Caco-2 (cell line): ENCODE measurements around the gene HOXC10. TPM values are rescaled to one million over a fixed set of nuclear protein-coding genes. Genes with fewer than 3 reads are reported as not detected.

Experiments
- BruUV-seq: library from RNA; stranded (reverse); fragments of 400-500 nt; replicated peaks from 2 replicates; lab custom pipeline; 2021; lab: Mats Ljungman, UMichigan
- CTCF ChIA-PET: fragments of 300-600 bp; sonication (Branson Sonifier 250); formaldehyde crosslinking; loops from one replicate; lab custom pipeline; 2022; ENCODE audit warnings: antibody characterized with exemption; lab: Charles Lee
- POLR2A ChIA-PET: fragments of 300-600 bp; sonication (Branson Sonifier 250); formaldehyde crosslinking; loops from one replicate; lab custom pipeline; 2022; ENCODE audit warnings: antibody characterized with exemption; lab: Charles Lee
- DNase-seq, 2 experiments: peaks; one replicate each; pipeline versions ENCODE4 v3.0.0 to v3.0.0-alpha.2; 2020 to 2022
- H3K27me3 ChIP-seq: replicated peaks from 2 replicates; pipeline ENCODE4 v1.6.0; 2011; ENCODE audit warnings: low read length; ENCODE audit not compliant: control insufficient read depth, insufficient read depth
- H3K36me3 ChIP-seq: 2 replicates; pipeline ENCODE4 v1.5.1; 2011; ENCODE audit warnings: low read length; ENCODE audit not compliant: control insufficient read depth, insufficient read depth
- H3K4me1 ChIP-seq: fragments of 250-450 bp; sonication (Bioruptor Pico); 2 replicates; pipeline ENCODE4 v1.5.1; 2020; ENCODE audit warnings: mild to moderate bottlenecking
- H3K4me3 ChIP-seq: 2 replicates; pipeline ENCODE4 v1.5.1; 2011; ENCODE audit warnings: low read depth, mild to moderate bottlenecking, control low read depth, low read length
- H3K9me3 ChIP-seq: fragments of 250-450 bp; sonication (Bioruptor Pico); 2 replicates; pipeline ENCODE4 v1.5.1; 2020; ENCODE audit warnings: mild to moderate bottlenecking, moderate library complexity
- H3K27ac Mint-ChIP-seq: one replicate; pipeline ENCODE4 v1.8.0; 2022; ENCODE audit warnings: mixed read lengths; ENCODE audit not compliant: unreplicated experiment
- H3K27me3 Mint-ChIP-seq: one replicate; pipeline ENCODE4 v1.8.0; 2022; ENCODE audit warnings: mixed read lengths; ENCODE audit not compliant: insufficient read depth, unreplicated experiment
- H3K36me3 Mint-ChIP-seq: one replicate; pipeline ENCODE4 v1.8.0; 2022; ENCODE audit warnings: mild to moderate bottlenecking, mixed read lengths; ENCODE audit not compliant: insufficient read depth, unreplicated experiment
- H3K4me1 Mint-ChIP-seq: one replicate; pipeline ENCODE4 v1.8.0; 2022; ENCODE audit warnings: low read depth, mixed read lengths; ENCODE audit not compliant: unreplicated experiment
- H3K4me3 Mint-ChIP-seq: one replicate; pipeline ENCODE4 v1.8.0; 2022; ENCODE audit warnings: mild to moderate bottlenecking, moderate library complexity, mixed read lengths; ENCODE audit not compliant: unreplicated experiment
- H3K9me3 Mint-ChIP-seq: one replicate; pipeline ENCODE4 v1.8.0; 2022; ENCODE audit warnings: mixed read lengths; ENCODE audit not compliant: unreplicated experiment
- CTCF ChIP-seq, 2 experiments: fragments of 200-600 bp in 1 of 2; IDR thresholded peaks; 1 replicate in 1 of 2; 2 replicates in 1 of 2; pipeline versions ENCODE4 v1.5.1 to v1.8.0; 2011 to 2022; ENCODE audit warnings: antibody characterized with exemption in 1 of 2, control low read depth in 1 of 2, inconsistent platforms in 1 of 2, low read depth in 1 of 2, low read length in 1 of 2, mild to moderate bottlenecking in 1 of 2, moderate library complexity in 1 of 2; ENCODE audit not compliant: insufficient read depth in 1 of 2, severe bottlenecking in 1 of 2, unreplicated experiment in 1 of 2
- intact Hi-C: fragments of 100-400 bp; cut with micrococcal nuclease; formaldehyde crosslinking; loops from one replicate; pipeline ENCODE4 v1.10.0; 2022; ENCODE audit not compliant: unreplicated experiment
- total RNA-seq: library from RNA; stranded (reverse); gene quantifications from 2 replicates; pipeline ENCODE4 v1.2.3, GENCODE V29; 2022

Gene HOXC10
- total RNA-seq, 1 experiment from 2014 or later = 4.0 TPM

- peaks cover 48% of the 10 kb centered on the region for H3K4me1 ChIP-seq
- no peaks in the 10 kb centered on the region for H3K9me3 Mint-ChIP-seq
- DNase-seq = no peak
- H3K27me3 Mint-ChIP-seq = no peaks in the 10 kb centered on the region
- H3K36me3 ChIP-seq = no peaks in the 10 kb centered on the region
- no peaks in the 10 kb centered on the region for H3K9me3 ChIP-seq
- no peak overlapping the region for H3K27ac Mint-ChIP-seq
- ChIA-PET CTCF (interaction anchor here (0.8 to 5.3 kb wide), 12 partner anchors 9 to 283 kb away, joined by 3 to 84 read pairs (median 6); partner anchors contain the start of genes HOXC6 and SMUG1), POLR2A (interaction anchor here (1.0 to 2.1 kb wide), 3 partner anchors 9 to 184 kb away, joined by 10 to 25 read pairs (median 22); no protein-coding TSS in a partner anchor)
- no peak overlapping the region for H3K4me3 ChIP-seq
- H3K4me3 Mint-ChIP-seq = peak overlapping the region; percentile 87
- no peak for TF ChIP-seq CTCF (IDR thresholded peaks at IDR 0.05; ENCODE audit: insufficient read depth in 1 of 2, low read depth in 1 of 2, low read length in 1 of 2, severe bottlenecking in 1 of 2, unreplicated experiment in 1 of 2)
- H3K27me3 ChIP-seq = no peaks in the 10 kb centered on the region
- peaks cover 6% of the 10 kb centered on the region for H3K36me3 Mint-ChIP-seq
- intact Hi-C loops = no loop called here
- peaks cover 21% of the 10 kb centered on the region for H3K4me1 Mint-ChIP-seq
- no TSS peak for BruUV-seq
These were observed 22.8 kb downstream of the HOXC10 start for GRCh38 chr12:54007538-54008259.

GRCh38 chr12:54008260-54008552 is 23.3 kb downstream of the HOXC10 start:
- Histone ChIP-seq H3K4me3 (no peak overlapping the region), H3K36me3 (no peaks in the 10 kb centered on the region; the same call in 1 of the 2 replicates), H3K4me1 (peaks cover 53% of the 10 kb centered on the region), H3K9me3 (no peaks in the 10 kb centered on the region), H3K27me3 (no peaks in the 10 kb centered on the region)
- ChIA-PET POLR2A (interaction anchor here (1.0 to 1.8 kb wide), 2 partner anchors 9 to 272 kb away, joined by 3 to 22 read pairs; partner anchors contain the start of genes CBX5 and HNRNPA1), CTCF (interaction anchor here (1.0 to 5.3 kb wide), 10 partner anchors 8 to 283 kb away, joined by 3 to 84 read pairs (median 8); partner anchors contain the start of genes HOXC6 and HOXC9)
- peak overlapping the region; percentile 60 for H3K4me3 Mint-ChIP-seq
- no peaks in the 10 kb centered on the region for H3K27me3 Mint-ChIP-seq
- DNase-seq = no peak
- TF ChIP-seq CTCF (IDR thresholded peaks at IDR 0.05; ENCODE audit: insufficient read depth in 1 of 2, low read depth in 1 of 2, low read length in 1 of 2, severe bottlenecking in 1 of 2, unreplicated experiment in 1 of 2) = no peak
- no peak overlapping the region for H3K27ac Mint-ChIP-seq
- H3K4me1 Mint-ChIP-seq = peaks cover 26% of the 10 kb centered on the region
- intact Hi-C loops = no loop called here
- no TSS peak for BruUV-seq
- H3K9me3 Mint-ChIP-seq = no peaks in the 10 kb centered on the region
- peaks cover 6% of the 10 kb centered on the region for H3K36me3 Mint-ChIP-seq

- Mint-ChIP-seq H3K4me3 (peak overlapping the region; percentile 60), H3K36me3 (peaks cover 6% of the 10 kb centered on the region), H3K27ac (peak overlapping the region; percentile 81), H3K4me1 (peaks cover 30% of the 10 kb centered on the region), H3K27me3 (no peaks in the 10 kb centered on the region), H3K9me3 (no peaks in the 10 kb centered on the region)
- CTCF ChIA-PET = interaction anchor here (0.6 to 5.3 kb wide), 27 partner anchors 8 to 277 kb away, joined by 3 to 84 read pairs (median 4); partner anchors contain the start of genes HOXC10, HOXC4, HOXC5 and HOXC6
- peaks cover 59% of the 10 kb centered on the region for H3K4me1 ChIP-seq
- BruUV-seq = TSS peak; percentile 36
- no peaks in the 10 kb centered on the region for H3K9me3 ChIP-seq
- no peaks in the 10 kb centered on the region for H3K27me3 ChIP-seq
- no peak for DNase-seq
- no peak for TF ChIP-seq CTCF (IDR thresholded peaks at IDR 0.05; ENCODE audit: insufficient read depth in 1 of 2, low read depth in 1 of 2, low read length in 1 of 2, severe bottlenecking in 1 of 2, unreplicated experiment in 1 of 2)
- POLR2A ChIA-PET = interaction anchor here (0.5 to 1.8 kb wide), 10 partner anchors 8 to 1672 kb away, joined by 3 to 22 read pairs (median 4); partner anchors contain the start of genes CBX5, COPZ1, HNRNPA1 and SMUG1
- intact Hi-C loops = no loop called here
- no peaks in the 10 kb centered on the region; the same call in 1 of the 2 replicates for H3K36me3 ChIP-seq
- H3K4me3 ChIP-seq = peak overlapping the region; percentile 63
These were observed 24.5 kb downstream of the HOXC10 start for GRCh38 chr12:54009171-54010052.
